ENCODE measurements around the gene TSC22D4. TPM values are rescaled to one million over a fixed set of nuclear protein-coding genes. Genes with fewer than 3 reads are reported as not detected.

Gene TSC22D4
- total RNA-seq, 2 experiments from 2014 or later, result 38.5 to 75.4 TPM

DNA sequence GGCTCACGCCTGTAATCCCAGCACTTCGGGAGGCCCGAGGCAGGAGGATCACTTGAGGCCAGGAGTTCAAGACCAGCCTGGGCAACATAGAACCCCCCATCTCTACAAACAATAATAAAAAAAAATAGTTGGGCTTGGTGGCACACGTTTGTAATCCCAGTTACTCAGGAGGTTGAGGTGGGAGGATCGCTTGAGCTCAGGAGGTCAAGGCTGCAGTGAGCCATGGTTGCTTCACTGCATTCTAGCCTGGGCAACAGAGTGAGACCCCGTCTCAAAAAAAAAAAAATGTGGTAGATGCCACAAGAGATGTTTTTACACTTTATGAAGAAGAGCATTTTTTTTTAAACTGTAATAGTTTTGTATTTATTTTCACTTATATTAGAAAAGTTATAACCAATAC is 17.5 kb upstream of the TSC22D4 start:
- H3K4me1 ChIP-seq (ENCODE audit: insufficient read depth, low read length, poor library complexity, severe bottlenecking), result peaks cover 8% of the 10 kb centered on the region
- no peaks in the 10 kb centered on the region for H3K79me2 ChIP-seq (ENCODE audit: insufficient read depth, low read depth, low read length)
- H3K4me2 ChIP-seq (ENCODE audit: low read length), result no peak overlapping the region
- ChIA-PET POLR2A (interaction anchor here (0.7 to 1.2 kb wide), 2 partner anchors 37 to 393 kb away, joined by 3 to 4 read pairs; partner anchors contain the start of gene UFSP1), CTCF (ENCODE audit: unreplicated experiment) (no interaction called here)
- H3K4me3 ChIP-seq (ENCODE audit: low read depth, low read length, poor library complexity, severe bottlenecking), result no peak overlapping the region
- intact Hi-C loops (cut with micrococcal nuclease; ENCODE audit: unreplicated experiment), result no loop called here
- H3K9me2 ChIP-seq (ENCODE audit: insufficient read depth, low read length), result no peaks in the 10 kb centered on the region
- H3K27ac ChIP-seq (ENCODE audit: low read depth, low read length, poor library complexity, severe bottlenecking), result no peak overlapping the region
- no peak for TF ChIP-seq EZH2phosphoT487 (IDR thresholded peaks at IDR 0.05; ENCODE audit: borderline replicate concordance, low read depth, low read length)
- TF ChIP-seq, protein P1, sequence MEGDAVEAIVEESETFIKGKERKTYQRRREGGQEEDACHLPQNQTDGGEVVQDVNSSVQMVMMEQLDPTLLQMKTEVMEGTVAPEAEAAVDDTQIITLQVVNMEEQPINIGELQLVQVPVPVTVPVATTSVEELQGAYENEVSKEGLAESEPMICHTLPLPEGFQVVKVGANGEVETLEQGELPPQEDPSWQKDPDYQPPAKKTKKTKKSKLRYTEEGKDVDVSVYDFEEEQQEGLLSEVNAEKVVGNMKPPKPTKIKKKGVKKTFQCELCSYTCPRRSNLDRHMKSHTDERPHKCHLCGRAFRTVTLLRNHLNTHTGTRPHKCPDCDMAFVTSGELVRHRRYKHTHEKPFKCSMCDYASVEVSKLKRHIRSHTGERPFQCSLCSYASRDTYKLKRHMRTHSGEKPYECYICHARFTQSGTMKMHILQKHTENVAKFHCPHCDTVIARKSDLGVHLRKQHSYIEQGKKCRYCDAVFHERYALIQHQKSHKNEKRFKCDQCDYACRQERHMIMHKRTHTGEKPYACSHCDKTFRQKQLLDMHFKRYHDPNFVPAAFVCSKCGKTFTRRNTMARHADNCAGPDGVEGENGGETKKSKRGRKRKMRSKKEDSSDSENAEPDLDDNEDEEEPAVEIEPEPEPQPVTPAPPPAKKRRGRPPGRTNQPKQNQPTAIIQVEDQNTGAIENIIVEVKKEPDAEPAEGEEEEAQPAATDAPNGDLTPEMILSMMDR (conservative IDR thresholded peaks at IDR 0.05; ENCODE audit: low read length), result no peak
- BruUV-seq (replicated peaks), result no TSS peak
- DNase-seq (ENCODE audit: low spot score), result no peak
- H3K9me3 ChIP-seq (ENCODE audit: low read length), result no peaks in the 10 kb centered on the region
- no peak overlapping the region for H2AFZ ChIP-seq (ENCODE audit: low read length)
- H3K36me3 ChIP-seq (ENCODE audit: insufficient read depth, low read length), result no peaks in the 10 kb centered on the region
- H4K20me1 ChIP-seq (ENCODE audit: insufficient read depth, low read length), result no peaks in the 10 kb centered on the region

DNA sequence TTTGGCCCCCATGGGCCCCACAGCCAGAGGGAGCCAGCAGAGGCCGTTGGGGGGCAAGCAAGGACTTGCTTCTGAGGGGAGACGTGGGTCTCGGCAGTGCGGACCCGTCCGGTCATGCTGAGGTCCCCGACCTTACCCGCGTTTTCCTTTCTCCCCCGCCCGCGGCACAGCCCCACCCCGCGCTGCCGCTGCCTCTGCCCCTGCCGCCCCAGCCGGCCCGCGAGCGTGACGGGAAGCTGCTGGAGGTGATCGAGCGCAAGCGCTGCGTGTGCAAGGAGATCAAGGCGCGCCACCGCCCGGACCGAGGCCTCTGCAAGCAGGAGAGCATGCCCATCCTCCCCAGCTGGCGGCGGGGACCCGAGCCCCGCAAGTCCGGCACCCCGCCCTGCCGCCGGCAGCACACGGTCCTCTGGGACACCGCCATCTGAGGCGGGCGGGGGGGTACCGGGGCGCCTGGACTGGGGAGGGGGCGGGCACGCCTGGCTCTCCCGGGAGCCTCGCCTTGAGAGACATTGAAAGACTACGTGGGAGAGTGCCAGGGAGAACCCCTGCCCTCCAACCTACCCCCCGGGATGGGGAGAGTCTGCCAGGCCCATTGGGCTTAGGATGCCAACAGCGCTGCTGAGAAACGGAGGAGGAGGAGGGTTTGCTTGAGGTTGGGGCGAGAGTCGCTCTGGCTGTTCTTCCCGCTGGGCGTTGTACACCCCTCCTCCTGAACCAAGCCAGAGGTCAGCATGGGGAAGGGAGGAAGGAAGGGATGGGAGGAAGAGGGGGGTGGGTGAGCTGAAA is 14.7 kb upstream of the TSC22D4 start:
- Histone ChIP-seq H3K4me2 (ENCODE audit: low read length) (peak overlapping the region; percentile 33; the same call in 1 of the 2 replicates), H3K9me3 (ENCODE audit: low read length) (no peaks in the 10 kb centered on the region), H2AFZ (ENCODE audit: low read length) (peak overlapping the region; percentile 40), H3K4me3 (ENCODE audit: low read depth, low read length, poor library complexity, severe bottlenecking) (no peak overlapping the region), H4K20me1 (ENCODE audit: insufficient read depth, low read length) (no peaks in the 10 kb centered on the region), H3K4me1 (ENCODE audit: insufficient read depth, low read length, poor library complexity, severe bottlenecking) (peaks cover 18% of the 10 kb centered on the region), H3K27ac (ENCODE audit: low read depth, low read length, poor library complexity, severe bottlenecking) (no peak overlapping the region), H3K36me3 (ENCODE audit: insufficient read depth, low read length) (no peaks in the 10 kb centered on the region), H3K79me2 (ENCODE audit: insufficient read depth, low read depth, low read length) (no peaks in the 10 kb centered on the region), H3K9me2 (ENCODE audit: insufficient read depth, low read length) (no peaks in the 10 kb centered on the region)
- intact Hi-C loops (cut with micrococcal nuclease; ENCODE audit: unreplicated experiment), result no loop called here
- DNase-seq (ENCODE audit: low spot score), result peak; percentile 49
- no TSS peak for BruUV-seq (replicated peaks)
- ChIA-PET POLR2A (no interaction called here), CTCF (ENCODE audit: unreplicated experiment) (no interaction called here)
- TF ChIP-seq, protein P1 (conservative IDR thresholded peaks at IDR 0.05; ENCODE audit: low read length), result 0 out of 2 replicates have a peak, but pooled peaks have one; percentile 31
- no peak for TF ChIP-seq EZH2phosphoT487 (IDR thresholded peaks at IDR 0.05; ENCODE audit: borderline replicate concordance, low read depth, low read length)

Data from OCI-LY7 (cell line).